HCT116 (cell line): ENCODE measurements around the gene ABHD14A. TPM values are rescaled to one million over a fixed set of nuclear protein-coding genes. Genes with fewer than 3 reads are reported as not detected.

Experiments used
- ATAC-seq: fragments of 200-7000 bp; cut with Tn5 transposase; 2 replicates; pipeline ENCODE4 v1.9.1; 2020; ENCODE audit warnings: mild to moderate bottlenecking, moderate library complexity
- BruUV-seq: library from RNA; stranded (reverse); fragments of 400-500 nt; replicated peaks from 2 replicates; lab custom pipeline; 2021; lab: Mats Ljungman, UMichigan
- CTCF ChIA-PET: fragments of 300-600 bp; sonication (Branson Sonifier 250); formaldehyde crosslinking; loops from one replicate; lab custom pipeline; 2021; ENCODE audit warnings: antibody characterized with exemption; lab: Charles Lee
- POLR2A ChIA-PET: fragments of 300-600, 350-600 bp; sonication (Branson Sonifier 250); formaldehyde crosslinking; loops from one replicate; lab custom pipeline; 2021; ENCODE audit warnings: antibody characterized with exemption; lab: Charles Lee
- RAD21 ChIA-PET, 2 experiments: fragments of 300-600 bp; sonication (Branson Sonifier 250); formaldehyde crosslinking; loops; one replicate each; lab custom pipeline; 2023; ENCODE audit warnings: low total read pairs in 2 of 2; ENCODE audit not compliant: uncharacterized antibody in 2 of 2, unreplicated experiment in 2 of 2, low non-redundant PET in 1 of 2; lab: Charles Lee
- DNase-seq: peaks from one replicate; pipeline ENCODE4 v3.0.0-alpha.2; 2010; ENCODE audit warnings: low read depth, low spot score
- H2AFZ ChIP-seq: fragments of 200-600 bp; shearing (Covaris generic), sonication (generic); 2 replicates; pipeline ENCODE4 v1.6.1; 2017; ENCODE audit warnings: low read depth, mixed run types, mixed read lengths, antibody characterized with exemption, low read length; ENCODE audit not compliant: poor library complexity, severe bottlenecking
- H3K27ac ChIP-seq: 2 replicates; pipeline ENCODE4 v1.5.1; 2012; ENCODE audit warnings: low read depth, low read length
- H3K27me3 ChIP-seq: fragments of 200-600 bp; sonication (generic); 2 replicates; pipeline ENCODE4 v1.6.1; 2016; ENCODE audit warnings: mixed run types, low read length, mixed read lengths; ENCODE audit not compliant: insufficient read depth
- H3K36me3 ChIP-seq, 2 experiments: fragments of 200-500 bp in 1 of 2; fragments of 200-600 bp in 1 of 2; sonication (Bioruptor generic) in 1 of 2; sonication (generic) in 1 of 2; 2 replicates each; pipeline versions ENCODE4 v1.5.1 to v1.6.1; 2014 to 2016; ENCODE audit warnings: low read length in 2 of 2, inconsistent platforms in 1 of 2, mixed read lengths in 1 of 2, mixed run types in 1 of 2; ENCODE audit not compliant: insufficient read depth in 2 of 2, control insufficient read depth in 1 of 2
- H3K4me1 ChIP-seq, 2 experiments: fragments of 200-600 bp in 1 of 2; sonication (generic) in 1 of 2; 2 replicates each; pipeline versions ENCODE4 v1.5.1 to v1.6.1; 2012 to 2017; ENCODE audit warnings: low read length in 2 of 2, inconsistent platforms in 1 of 2, mild to moderate bottlenecking in 1 of 2, mixed read lengths in 1 of 2, mixed run types in 1 of 2, moderate library complexity in 1 of 2; ENCODE audit not compliant: insufficient read depth in 2 of 2, control insufficient read depth in 1 of 2
- H3K4me2 ChIP-seq: fragments of 200-600 bp; sonication (generic); 2 replicates; pipeline ENCODE4 v1.6.1; 2017; ENCODE audit warnings: mixed run types, low read length, mixed read lengths
- H3K4me3 ChIP-seq, 2 experiments: fragments of 200-600 bp in 1 of 2; sonication (generic) in 1 of 2; replicated peaks in 1 of 2; 2 replicates each; pipeline ENCODE4 v1.5.1; 2011 to 2016; ENCODE audit warnings: low read length in 2 of 2, control low read depth in 1 of 2, low read depth in 1 of 2, mild to moderate bottlenecking in 1 of 2, mixed read lengths in 1 of 2, mixed run types in 1 of 2
- H3K79me2 ChIP-seq: fragments of 200-600 bp; sonication (generic); 2 replicates; pipeline ENCODE4 v1.6.1; 2017; ENCODE audit warnings: mild to moderate bottlenecking, mixed run types, low read length, moderate library complexity, mixed read lengths; ENCODE audit not compliant: insufficient read depth
- H3K9ac ChIP-seq: fragments of 200-600 bp; sonication (generic); 2 replicates; pipeline ENCODE4 v1.6.1; 2016; ENCODE audit warnings: low read length, mixed read lengths
- H3K9me2 ChIP-seq: fragments of 200-600 bp; sonication (generic), shearing (Covaris generic); 2 replicates; pipeline ENCODE4 v1.6.1; 2017; ENCODE audit warnings: mixed run types, mild to moderate bottlenecking, moderate library complexity; ENCODE audit not compliant: insufficient read depth
- H3K9me3 ChIP-seq, 2 experiments: fragments of 200-500 bp in 1 of 2; fragments of 200-600 bp in 1 of 2; sonication (Bioruptor generic) in 1 of 2; sonication (generic) in 1 of 2; 2 replicates each; pipeline ENCODE4 v1.6.1; 2014 to 2017; ENCODE audit warnings: low read length in 2 of 2, mixed read lengths in 2 of 2, inconsistent platforms in 1 of 2, low read depth in 1 of 2, mild to moderate bottlenecking in 1 of 2, mixed run types in 1 of 2, moderate library complexity in 1 of 2; ENCODE audit not compliant: control insufficient read depth in 1 of 2, insufficient read depth in 1 of 2
- H4K20me1 ChIP-seq: fragments of 200-600 bp; sonication (generic), shearing (Covaris generic); 2 replicates; pipeline ENCODE4 v1.6.1; 2017; ENCODE audit warnings: mixed run types, mild to moderate bottlenecking, moderate library complexity; ENCODE audit not compliant: insufficient read depth
- CBX3 ChIP-seq: IDR thresholded peaks from 2 replicates; pipeline ENCODE4 v1.6.1; 2012; ENCODE audit warnings: low read depth
- EZH2 ChIP-seq: fragments of 200-600 bp; sonication (generic); IDR thresholded peaks from 2 replicates; pipeline ENCODE4 v1.6.1; 2017; ENCODE audit warnings: antibody characterized with exemption, mixed run types
- ZNF274 ChIP-seq: fragments of 200-500 bp; sonication (Bioruptor generic); IDR thresholded peaks from 2 replicates; pipeline ENCODE4 v1.6.1; 2014; ENCODE audit warnings: mild to moderate bottlenecking, low read depth, low read length, inconsistent platforms
- intact Hi-C: fragments of 100-400 bp; cut with micrococcal nuclease; formaldehyde crosslinking; loops from 2 replicates; pipeline ENCODE4 v1.10.0; 2022
- total RNA-seq: library from RNA; stranded (reverse); gene quantifications from one replicate; pipeline ENCODE4 v1.2.1, GENCODE V29; 2021; ENCODE audit not compliant: unreplicated experiment
- TF ChIP-seq, protein P1 (sequence below), 3 experiments: fragments of 200-600 bp in 1 of 3; sonication (generic) in 1 of 3; IDR thresholded peaks in 2 of 3; conservative IDR thresholded peaks in 1 of 3; 2 replicates each; pipeline ENCODE4 v1.5.1; 2012 to 2017; ENCODE audit warnings: low read depth in 2 of 3, low read length in 2 of 3, antibody characterized with exemption in 1 of 3, borderline replicate concordance in 1 of 3, control low read depth in 1 of 3, mild to moderate bottlenecking in 1 of 3, mixed read lengths in 1 of 3, mixed run types in 1 of 3, moderate library complexity in 1 of 3; ENCODE audit not compliant: insufficient read depth in 1 of 3

The ABHD14A gene
- total RNA-seq, 1 experiment from 2014 or later: 11.6 TPM

GRCh38 chr3:51955893-51956770, 18.7 kb upstream of the ABHD14A start:
- Histone ChIP-seq H3K9me2 (no peaks in the 10 kb centered on the region), H3K27me3 (no peaks in the 10 kb centered on the region), H3K4me2 (no peak overlapping the region), H3K9me3 (no peaks in the 10 kb centered on the region), H3K9ac (no peak overlapping the region), H3K27ac (no peak overlapping the region), H3K79me2 (no peaks in the 10 kb centered on the region), H3K4me3 (no peak overlapping the region), H3K36me3 (0 out of 4 replicates have a peak, but pooled peaks cover 0 to 3% of the 10 kb centered on the region in 2 experiments), H2AFZ (no peak overlapping the region)
- ATAC-seq: peak; percentile 54; the same call in 1 of the 2 replicates
- no peak for DNase-seq
- intact Hi-C loops: no loop called here
- BruUV-seq: no TSS peak
- no peak for TF ChIP-seq CBX3
- TF ChIP-seq, protein P1, sequence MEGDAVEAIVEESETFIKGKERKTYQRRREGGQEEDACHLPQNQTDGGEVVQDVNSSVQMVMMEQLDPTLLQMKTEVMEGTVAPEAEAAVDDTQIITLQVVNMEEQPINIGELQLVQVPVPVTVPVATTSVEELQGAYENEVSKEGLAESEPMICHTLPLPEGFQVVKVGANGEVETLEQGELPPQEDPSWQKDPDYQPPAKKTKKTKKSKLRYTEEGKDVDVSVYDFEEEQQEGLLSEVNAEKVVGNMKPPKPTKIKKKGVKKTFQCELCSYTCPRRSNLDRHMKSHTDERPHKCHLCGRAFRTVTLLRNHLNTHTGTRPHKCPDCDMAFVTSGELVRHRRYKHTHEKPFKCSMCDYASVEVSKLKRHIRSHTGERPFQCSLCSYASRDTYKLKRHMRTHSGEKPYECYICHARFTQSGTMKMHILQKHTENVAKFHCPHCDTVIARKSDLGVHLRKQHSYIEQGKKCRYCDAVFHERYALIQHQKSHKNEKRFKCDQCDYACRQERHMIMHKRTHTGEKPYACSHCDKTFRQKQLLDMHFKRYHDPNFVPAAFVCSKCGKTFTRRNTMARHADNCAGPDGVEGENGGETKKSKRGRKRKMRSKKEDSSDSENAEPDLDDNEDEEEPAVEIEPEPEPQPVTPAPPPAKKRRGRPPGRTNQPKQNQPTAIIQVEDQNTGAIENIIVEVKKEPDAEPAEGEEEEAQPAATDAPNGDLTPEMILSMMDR (IDR thresholded peaks at IDR 0.05 in 2 of 3, conservative IDR thresholded peaks at IDR 0.05 in 1 of 3; ENCODE audit: borderline replicate concordance in 1 of 3, insufficient read depth in 1 of 3, low read depth in 2 of 3, low read length in 2 of 3): peak in 2 of 3 experiments; percentile 32 to 34; a peak in 4 of 6 replicates
- TF ChIP-seq ZNF274: no peak
- no peak for TF ChIP-seq EZH2
- TF ChIP-seq, all 23 proteins: peak for 1
- Histone ChIP-seq H3K4me1 (no peaks in the 10 kb centered on the region), H4K20me1 (no peaks in the 10 kb centered on the region)
- ChIA-PET CTCF (no interaction called here), RAD21 (no interaction called here), POLR2A (no interaction called here)
